HL-60 (cell line): Measurements from ENCODE around the gene ERCC8.

Source experiments
- GABPA ChIP-seq: IDR thresholded peaks from 2 replicates; pipeline ENCODE4 v1.6.1; 2012; ENCODE audit warnings: low read depth
- REST ChIP-seq: IDR thresholded peaks from 2 replicates; pipeline ENCODE4 v1.6.1; 2012; ENCODE audit warnings: low read depth; ENCODE audit not compliant: insufficient replicate concordance
- TF ChIP-seq, protein P1 (sequence below): IDR thresholded peaks from one replicate; pipeline ENCODE4 v1.5.1; 2011; ENCODE audit warnings: low read length, control low read depth, inconsistent platforms; ENCODE audit not compliant: insufficient read depth

GRCh38 chr5:60959156-60959555, 14.3 kb upstream of the ERCC8 start:
- no peak for TF ChIP-seq GABPA
- TF ChIP-seq, protein P1, sequence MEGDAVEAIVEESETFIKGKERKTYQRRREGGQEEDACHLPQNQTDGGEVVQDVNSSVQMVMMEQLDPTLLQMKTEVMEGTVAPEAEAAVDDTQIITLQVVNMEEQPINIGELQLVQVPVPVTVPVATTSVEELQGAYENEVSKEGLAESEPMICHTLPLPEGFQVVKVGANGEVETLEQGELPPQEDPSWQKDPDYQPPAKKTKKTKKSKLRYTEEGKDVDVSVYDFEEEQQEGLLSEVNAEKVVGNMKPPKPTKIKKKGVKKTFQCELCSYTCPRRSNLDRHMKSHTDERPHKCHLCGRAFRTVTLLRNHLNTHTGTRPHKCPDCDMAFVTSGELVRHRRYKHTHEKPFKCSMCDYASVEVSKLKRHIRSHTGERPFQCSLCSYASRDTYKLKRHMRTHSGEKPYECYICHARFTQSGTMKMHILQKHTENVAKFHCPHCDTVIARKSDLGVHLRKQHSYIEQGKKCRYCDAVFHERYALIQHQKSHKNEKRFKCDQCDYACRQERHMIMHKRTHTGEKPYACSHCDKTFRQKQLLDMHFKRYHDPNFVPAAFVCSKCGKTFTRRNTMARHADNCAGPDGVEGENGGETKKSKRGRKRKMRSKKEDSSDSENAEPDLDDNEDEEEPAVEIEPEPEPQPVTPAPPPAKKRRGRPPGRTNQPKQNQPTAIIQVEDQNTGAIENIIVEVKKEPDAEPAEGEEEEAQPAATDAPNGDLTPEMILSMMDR: no peak
- TF ChIP-seq REST: no peak
